Measurements from ENCODE around the gene SUMO3. TPM values are rescaled to one million over a fixed set of nuclear protein-coding genes. Genes with fewer than 3 reads are reported as not detected.

The SUMO3 gene
- total and polyA plus RNA-seq, 2 donors (not counting 1 experiment from before 2014, with no cell fraction given), result 96.3 to 190 TPM

DNA sequence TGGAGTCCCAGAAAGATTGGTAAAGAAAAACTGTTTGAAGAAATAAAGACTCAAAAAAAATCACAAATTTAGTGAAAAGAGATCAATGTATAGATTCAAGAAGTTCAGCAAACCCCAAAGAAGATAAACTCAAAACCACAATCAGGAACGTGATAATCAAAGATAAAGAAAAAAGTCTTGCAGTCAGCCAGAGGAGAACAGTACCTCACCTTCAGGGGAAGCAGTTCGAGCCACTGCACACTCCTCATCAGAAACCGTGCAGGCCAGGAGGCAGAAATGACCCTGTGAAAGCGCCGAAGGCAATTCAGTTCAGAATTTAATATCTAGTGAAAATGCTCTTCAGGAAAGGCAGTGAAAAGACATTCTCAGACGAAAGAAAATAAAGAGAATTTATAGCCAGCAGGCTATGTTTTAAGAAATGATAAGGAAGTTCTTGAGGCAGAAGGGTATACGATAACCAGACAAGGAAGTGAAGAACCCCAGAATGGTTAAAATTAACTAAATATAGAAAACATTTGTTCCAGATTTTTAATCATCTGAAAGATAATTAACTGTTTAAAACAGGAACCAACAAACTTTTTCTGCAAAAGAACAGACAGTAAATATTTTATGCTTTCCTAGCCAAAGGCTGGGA, 13.5 kb upstream of the SUMO3 start:
- no peak overlapping the region for H3K4me2 ChIP-seq (ENCODE audit: extremely low read depth, insufficient read depth, low read length)
- H3K79me2 ChIP-seq (ENCODE audit: control insufficient read depth, insufficient read depth, low read length), result no peaks in the 10 kb centered on the region
- H3K27me3 ChIP-seq (ENCODE audit: control insufficient read depth, insufficient read depth, low read length), result peaks cover 7% of the 10 kb centered on the region
- no peaks in the 10 kb centered on the region for H3K36me3 ChIP-seq (ENCODE audit: control insufficient read depth, insufficient read depth, low read length)
- no peak overlapping the region for H3K4me3 ChIP-seq (replicated peaks in 1 of 4; ENCODE audit: control extremely low read depth in 1 of 4, insufficient read depth in 1 of 4, low read depth in 3 of 4, low read length in 4 of 4)
- H3K9me3 ChIP-seq (ENCODE audit: control insufficient read depth, insufficient read depth, low read depth, low read length), result no peaks in the 10 kb centered on the region
- H4K20me1 ChIP-seq (ENCODE audit: control insufficient read depth, extremely low read depth, insufficient read depth, low read length), result no peaks in the 10 kb centered on the region
- TF ChIP-seq, protein P1, sequence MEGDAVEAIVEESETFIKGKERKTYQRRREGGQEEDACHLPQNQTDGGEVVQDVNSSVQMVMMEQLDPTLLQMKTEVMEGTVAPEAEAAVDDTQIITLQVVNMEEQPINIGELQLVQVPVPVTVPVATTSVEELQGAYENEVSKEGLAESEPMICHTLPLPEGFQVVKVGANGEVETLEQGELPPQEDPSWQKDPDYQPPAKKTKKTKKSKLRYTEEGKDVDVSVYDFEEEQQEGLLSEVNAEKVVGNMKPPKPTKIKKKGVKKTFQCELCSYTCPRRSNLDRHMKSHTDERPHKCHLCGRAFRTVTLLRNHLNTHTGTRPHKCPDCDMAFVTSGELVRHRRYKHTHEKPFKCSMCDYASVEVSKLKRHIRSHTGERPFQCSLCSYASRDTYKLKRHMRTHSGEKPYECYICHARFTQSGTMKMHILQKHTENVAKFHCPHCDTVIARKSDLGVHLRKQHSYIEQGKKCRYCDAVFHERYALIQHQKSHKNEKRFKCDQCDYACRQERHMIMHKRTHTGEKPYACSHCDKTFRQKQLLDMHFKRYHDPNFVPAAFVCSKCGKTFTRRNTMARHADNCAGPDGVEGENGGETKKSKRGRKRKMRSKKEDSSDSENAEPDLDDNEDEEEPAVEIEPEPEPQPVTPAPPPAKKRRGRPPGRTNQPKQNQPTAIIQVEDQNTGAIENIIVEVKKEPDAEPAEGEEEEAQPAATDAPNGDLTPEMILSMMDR (conservative IDR thresholded peaks at IDR 0.05 in 1 of 2, IDR thresholded peaks at IDR 0.05 in 1 of 2; ENCODE audit: low read depth in 1 of 2, low read length in 2 of 2), result no peak
- TF ChIP-seq EZH2 (IDR thresholded peaks at IDR 0.05; ENCODE audit: low read length, missing control alignments), result no peak
- H3K4me1 ChIP-seq (ENCODE audit: control insufficient read depth, extremely low read depth, insufficient read depth, low read length), result no peaks in the 10 kb centered on the region
- no peak overlapping the region for H2AFZ ChIP-seq (ENCODE audit: low read length)
- no peak overlapping the region for H3K27ac ChIP-seq (ENCODE audit: insufficient read depth, low read length)
- H3K9ac ChIP-seq (ENCODE audit: insufficient read depth, low read length), result no peak overlapping the region
- no peak for DNase-seq (ENCODE audit: low read depth in 2 of 2)

DNA sequence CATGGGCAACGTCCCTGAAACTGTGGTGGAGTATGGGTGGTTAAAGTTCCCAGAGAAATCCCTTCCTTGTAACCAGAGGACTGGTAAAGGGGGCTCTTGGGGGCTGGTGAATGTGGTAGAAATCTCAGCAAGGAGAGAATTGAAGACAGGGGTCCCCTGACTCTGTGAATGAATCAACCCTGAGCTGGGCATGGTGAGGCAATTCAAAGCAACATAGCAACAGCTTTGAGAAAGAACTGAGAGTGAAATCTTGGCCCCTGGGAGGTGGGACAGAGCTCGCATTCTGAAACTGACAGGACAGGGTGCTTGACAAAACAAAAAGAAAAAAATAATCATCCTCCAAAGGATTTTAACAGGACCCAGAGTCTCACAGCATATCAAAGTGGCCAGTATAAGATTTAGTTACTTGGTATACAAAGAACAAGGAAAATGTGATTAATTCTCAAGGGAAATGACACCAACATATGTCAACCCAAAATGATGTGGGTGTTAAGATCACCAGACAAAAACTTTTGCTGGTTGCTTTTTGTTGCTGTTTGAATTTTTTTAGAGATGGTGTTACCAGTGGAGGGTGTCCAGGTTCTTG, 11.7 kb upstream of the SUMO3 start:
- Histone ChIP-seq H3K4me1 (ENCODE audit: control insufficient read depth, extremely low read depth, insufficient read depth, low read length) (no peaks in the 10 kb centered on the region), H3K36me3 (ENCODE audit: control insufficient read depth, insufficient read depth, low read length) (no peaks in the 10 kb centered on the region), H3K4me2 (ENCODE audit: extremely low read depth, insufficient read depth, low read length) (no peak overlapping the region), H3K27ac (ENCODE audit: insufficient read depth, low read length) (no peak overlapping the region), H3K4me3 (replicated peaks in 1 of 4; ENCODE audit: control extremely low read depth in 1 of 4, insufficient read depth in 1 of 4, low read depth in 3 of 4, low read length in 4 of 4) (no peak overlapping the region), H3K9me3 (ENCODE audit: control insufficient read depth, insufficient read depth, low read depth, low read length) (no peaks in the 10 kb centered on the region), H4K20me1 (ENCODE audit: control insufficient read depth, extremely low read depth, insufficient read depth, low read length) (no peaks in the 10 kb centered on the region), H3K9ac (ENCODE audit: insufficient read depth, low read length) (no peak overlapping the region), H3K79me2 (ENCODE audit: control insufficient read depth, insufficient read depth, low read length) (no peaks in the 10 kb centered on the region), H3K27me3 (ENCODE audit: control insufficient read depth, insufficient read depth, low read length) (peaks cover 7% of the 10 kb centered on the region), H2AFZ (ENCODE audit: low read length) (no peak overlapping the region)
- TF ChIP-seq, protein P1 (conservative IDR thresholded peaks at IDR 0.05 in 1 of 2, IDR thresholded peaks at IDR 0.05 in 1 of 2; ENCODE audit: low read depth in 1 of 2, low read length in 2 of 2), result no peak
- no peak for TF ChIP-seq EZH2 (IDR thresholded peaks at IDR 0.05; ENCODE audit: low read length, missing control alignments)
- no peak for DNase-seq (ENCODE audit: low read depth in 2 of 2)

DNA sequence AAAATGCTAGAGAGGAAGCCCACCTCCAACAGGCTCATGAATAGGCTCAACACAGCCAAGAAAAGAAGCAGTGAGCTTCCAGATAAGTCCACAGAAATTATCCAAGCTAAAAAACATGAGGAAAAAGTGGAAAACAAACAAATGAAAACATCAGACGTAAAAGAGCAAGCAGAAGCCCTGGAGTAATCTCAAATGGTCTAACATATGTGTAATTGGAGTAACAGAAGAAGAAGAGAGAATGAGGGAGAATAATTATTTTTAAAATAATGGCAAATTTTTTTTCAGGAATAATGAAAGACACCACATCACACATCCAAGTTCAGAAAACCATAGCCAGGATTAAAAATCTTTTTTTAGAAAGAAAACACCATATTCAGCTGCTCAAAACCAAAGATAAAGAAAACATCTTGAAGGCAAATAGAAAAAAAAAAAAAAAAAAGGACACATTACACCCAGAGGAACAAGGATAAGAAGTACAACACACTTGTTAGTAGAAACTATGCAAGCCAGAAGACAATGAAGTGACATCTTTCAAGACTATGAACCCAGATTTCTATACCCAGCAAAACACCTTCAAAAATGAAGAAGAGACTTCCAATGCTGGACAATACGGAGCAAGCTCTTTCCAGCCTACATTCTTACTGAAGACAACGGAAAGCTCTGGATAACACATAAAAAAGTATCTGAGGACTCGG, 10.6 kb upstream of the SUMO3 start:
- Histone ChIP-seq H3K27ac (ENCODE audit: insufficient read depth, low read length) (no peak overlapping the region), H3K9me3 (ENCODE audit: control insufficient read depth, insufficient read depth, low read depth, low read length) (no peaks in the 10 kb centered on the region), H3K36me3 (ENCODE audit: control insufficient read depth, insufficient read depth, low read length) (no peaks in the 10 kb centered on the region), H3K9ac (ENCODE audit: insufficient read depth, low read length) (no peak overlapping the region), H3K79me2 (ENCODE audit: control insufficient read depth, insufficient read depth, low read length) (no peaks in the 10 kb centered on the region), H3K4me1 (ENCODE audit: control insufficient read depth, extremely low read depth, insufficient read depth, low read length) (no peaks in the 10 kb centered on the region), H3K4me3 (replicated peaks in 1 of 4; ENCODE audit: control extremely low read depth in 1 of 4, insufficient read depth in 1 of 4, low read depth in 3 of 4, low read length in 4 of 4) (no peak overlapping the region), H2AFZ (ENCODE audit: low read length) (no peak overlapping the region), H3K27me3 (ENCODE audit: control insufficient read depth, insufficient read depth, low read length) (peaks cover 7% of the 10 kb centered on the region), H3K4me2 (ENCODE audit: extremely low read depth, insufficient read depth, low read length) (no peak overlapping the region), H4K20me1 (ENCODE audit: control insufficient read depth, extremely low read depth, insufficient read depth, low read length) (no peaks in the 10 kb centered on the region)
- TF ChIP-seq EZH2 (IDR thresholded peaks at IDR 0.05; ENCODE audit: low read length, missing control alignments), result no peak
- TF ChIP-seq, protein P1 (conservative IDR thresholded peaks at IDR 0.05 in 1 of 2, IDR thresholded peaks at IDR 0.05 in 1 of 2; ENCODE audit: low read depth in 1 of 2, low read length in 2 of 2), result no peak
- no peak for DNase-seq (ENCODE audit: low read depth in 2 of 2)

Measured in fibroblast of lung (primary cell).